ENCODE data around the gene SOX6.
"Not testable (repeated sequence)": the region's sequence is repeated elsewhere in the genome, so short reads cannot be mapped to it uniquely, and the experiment has no call there.

The SOX6 gene

GRCh38 chr11:15942936-15943335 is 413.4 kb downstream of the SOX6 start:
- DNase-seq = no peak

GRCh38 chr11:15942126-15942525 is 414.2 kb downstream of the SOX6 start:
- no peak for DNase-seq

- peak; percentile 57 for DNase-seq
These were observed 415.1 kb downstream of the SOX6 start for GRCh38 chr11:15941206-15941770.

- no peak for DNase-seq
These were observed 415.7 kb downstream of the SOX6 start for GRCh38 chr11:15940462-15941205.

DNA sequence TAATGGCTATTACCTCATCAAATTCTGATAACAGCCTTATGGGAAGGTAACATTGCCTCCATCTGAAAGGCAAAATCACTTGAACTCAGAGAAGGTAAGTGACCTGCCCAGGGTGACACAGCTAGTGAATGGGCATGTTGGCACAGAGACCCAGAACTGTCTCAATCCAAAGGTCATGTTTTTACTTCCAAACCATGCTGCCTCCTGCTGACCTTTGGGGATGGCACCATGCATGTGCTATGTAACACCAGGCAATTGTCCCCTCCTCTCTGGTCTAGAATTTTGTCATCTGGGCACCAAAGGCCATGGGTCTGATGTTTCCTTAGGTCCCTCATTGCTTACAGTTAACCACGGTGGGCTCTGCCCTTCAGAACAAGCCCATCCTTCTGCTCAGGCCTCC is 417.4 kb downstream of the SOX6 start:
- DNase-seq = no peak

- no peak for DNase-seq
These were observed 418.2 kb downstream of the SOX6 start for GRCh38 chr11:15938121-15938611.

DNA sequence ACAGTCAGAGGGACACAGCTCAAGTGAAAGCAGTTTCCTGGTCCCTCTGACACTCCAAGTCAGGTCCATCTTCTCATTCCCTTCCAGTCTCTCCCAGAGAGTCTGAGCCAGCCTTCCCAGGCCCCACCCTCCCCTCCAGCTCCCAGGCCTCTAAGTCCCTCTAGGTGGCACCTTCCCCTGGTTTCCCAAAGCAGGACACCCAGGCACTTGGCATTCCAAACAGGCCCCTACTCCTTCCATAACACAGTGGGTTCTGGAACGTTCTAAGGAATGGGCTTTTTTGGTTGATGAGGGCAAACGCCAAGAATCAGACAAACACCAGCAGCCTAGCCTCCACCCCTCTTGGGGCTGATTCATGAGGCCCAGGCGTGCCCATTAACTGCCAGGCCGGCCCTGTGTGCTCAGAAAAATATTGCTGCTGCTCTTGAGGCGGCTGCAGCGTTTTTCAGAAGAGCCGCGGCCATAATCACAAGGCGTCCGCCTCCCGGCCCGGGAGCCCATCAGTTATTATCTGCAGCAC is 418.7 kb downstream of the SOX6 start:
- no peak for DNase-seq

GRCh38 chr11:15936011-15936410 is 420.3 kb downstream of the SOX6 start:
- DNase-seq = no peak

GRCh38 chr11:15935373-15935772 is 421.0 kb downstream of the SOX6 start:
- no peak for DNase-seq

DNA sequence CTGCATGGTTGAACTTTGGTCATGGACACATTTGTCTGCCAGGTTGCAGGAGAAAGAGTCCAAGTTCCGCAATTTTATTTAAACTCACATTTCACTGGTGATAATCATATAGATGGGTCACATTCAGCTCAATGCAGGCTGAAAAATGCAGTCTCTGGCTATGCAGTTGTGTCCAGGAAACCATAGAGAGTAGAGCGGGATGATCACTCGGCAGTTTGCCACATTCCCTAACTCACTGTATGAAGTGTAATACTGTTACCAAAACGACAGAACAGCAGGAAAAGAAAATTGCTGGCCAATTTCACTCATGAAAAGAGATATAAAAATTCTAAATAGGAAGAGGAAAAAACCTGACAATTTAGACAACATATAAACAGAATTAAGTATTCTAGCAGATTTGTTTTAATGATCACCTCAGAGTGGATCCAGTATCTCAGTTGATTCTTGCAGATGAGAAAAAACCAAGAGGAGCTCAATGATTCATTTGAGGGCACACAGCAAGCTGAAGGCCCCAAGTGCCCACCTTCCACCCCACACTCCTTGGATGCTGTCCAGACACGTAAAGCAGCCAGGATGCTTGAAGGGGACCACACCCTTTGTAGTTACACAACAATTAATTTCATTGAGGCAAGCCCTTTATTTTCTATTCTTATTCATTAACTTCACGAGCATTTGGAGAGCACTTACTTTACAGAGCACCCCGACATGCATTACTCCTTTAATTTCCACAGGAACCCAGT is 422.3 kb downstream of the SOX6 start:
- DNase-seq = no peak

GRCh38 chr11:15932417-15932816 is 423.9 kb downstream of the SOX6 start:
- DNase-seq = no peak

GRCh38 chr11:15931497-15931896 is 424.8 kb downstream of the SOX6 start:
- no peak for DNase-seq

GRCh38 chr11:15930442-15931025 is 425.8 kb downstream of the SOX6 start:
- DNase-seq = no peak

- no peak for DNase-seq
These were observed 426.9 kb downstream of the SOX6 start for GRCh38 chr11:15929371-15929901.

DNA sequence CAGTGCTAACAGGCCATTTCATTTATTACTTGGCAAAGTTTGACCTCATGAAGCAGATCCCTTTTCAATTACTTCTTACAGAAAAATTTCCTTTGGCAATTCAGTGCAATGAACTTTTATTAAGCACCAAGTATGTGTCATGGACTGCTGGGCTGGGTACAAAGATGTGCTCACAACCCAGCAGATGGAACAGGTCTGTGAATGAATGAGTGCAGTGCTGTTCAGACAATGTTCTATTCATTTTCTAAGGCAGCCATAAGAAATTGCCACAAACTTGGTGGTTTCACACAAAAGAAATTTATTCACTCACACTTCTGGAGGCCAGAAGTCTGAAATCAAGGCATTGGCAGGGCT is 428.5 kb downstream of the SOX6 start:
- no peak for DNase-seq

DNA sequence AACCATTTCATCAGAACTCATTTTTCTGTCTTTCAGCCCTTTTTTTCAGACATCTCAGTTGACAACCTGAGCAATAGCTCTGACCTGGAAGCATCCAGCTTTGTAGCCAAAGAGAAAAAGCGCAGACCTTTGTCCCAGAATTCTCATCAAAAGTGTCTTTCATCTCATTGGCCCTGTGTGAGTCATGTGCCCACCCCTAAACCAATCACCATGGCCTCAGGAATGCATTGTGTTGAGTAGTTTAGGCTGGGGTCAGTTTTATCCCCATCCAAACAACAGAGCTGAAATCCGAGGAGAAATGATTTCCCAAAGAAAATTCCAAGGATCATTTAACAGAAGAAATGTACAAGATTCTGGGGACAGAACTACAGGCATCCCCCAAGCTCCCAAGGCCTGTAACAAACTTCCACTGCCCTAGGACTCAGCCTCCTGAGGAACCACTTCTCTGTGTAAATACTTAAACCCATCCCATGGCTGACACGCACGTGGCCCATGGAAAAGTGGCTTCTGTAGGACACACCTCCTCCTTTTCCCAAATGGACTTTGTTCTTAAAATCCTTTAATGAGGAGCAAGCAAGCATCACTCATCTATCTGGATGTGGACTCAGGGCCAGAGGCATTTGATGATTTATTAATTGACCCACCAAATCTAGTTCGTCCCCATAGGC is 429.0 kb downstream of the SOX6 start:
- no peak for DNase-seq

DNA sequence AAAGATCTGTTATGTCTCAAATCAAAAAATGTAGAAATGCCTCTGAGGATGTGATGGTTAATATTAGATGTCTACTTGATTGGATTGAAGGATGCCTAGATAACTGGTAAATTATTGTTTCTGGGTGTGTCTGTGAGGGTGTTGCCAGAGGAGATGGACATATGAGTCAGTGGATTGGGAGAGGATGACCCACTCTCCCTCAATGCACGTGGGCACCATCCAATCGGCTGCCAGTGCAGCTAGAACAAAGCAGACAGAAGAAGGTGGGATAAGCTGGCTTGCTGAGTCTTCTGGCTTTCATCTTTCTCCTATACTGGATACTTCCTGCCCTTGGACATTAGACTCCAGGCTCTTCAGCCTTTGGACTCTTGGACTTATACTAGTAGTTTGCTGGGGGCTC is 430.3 kb downstream of the SOX6 start:
- no peak for DNase-seq

DNA sequence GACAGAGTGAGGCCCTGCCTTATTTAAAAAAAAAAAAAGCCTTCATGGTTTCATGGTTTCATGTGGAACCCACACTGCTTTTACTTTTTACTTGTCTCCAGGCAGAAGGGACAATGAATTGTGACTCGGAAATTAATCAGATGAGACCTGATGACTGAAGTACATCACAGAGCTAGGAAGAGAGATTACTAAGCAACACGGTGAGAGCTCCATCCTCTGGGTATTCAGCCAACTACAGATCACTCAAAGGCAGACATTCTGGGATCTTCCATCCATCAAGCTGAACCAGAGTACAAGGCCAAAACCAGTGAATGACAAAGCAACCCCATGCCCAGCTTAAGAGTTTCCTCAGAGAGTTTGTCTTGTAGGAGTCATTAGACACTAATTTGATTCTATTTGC is 433.2 kb downstream of the SOX6 start:
- no peak for DNase-seq

DNA sequence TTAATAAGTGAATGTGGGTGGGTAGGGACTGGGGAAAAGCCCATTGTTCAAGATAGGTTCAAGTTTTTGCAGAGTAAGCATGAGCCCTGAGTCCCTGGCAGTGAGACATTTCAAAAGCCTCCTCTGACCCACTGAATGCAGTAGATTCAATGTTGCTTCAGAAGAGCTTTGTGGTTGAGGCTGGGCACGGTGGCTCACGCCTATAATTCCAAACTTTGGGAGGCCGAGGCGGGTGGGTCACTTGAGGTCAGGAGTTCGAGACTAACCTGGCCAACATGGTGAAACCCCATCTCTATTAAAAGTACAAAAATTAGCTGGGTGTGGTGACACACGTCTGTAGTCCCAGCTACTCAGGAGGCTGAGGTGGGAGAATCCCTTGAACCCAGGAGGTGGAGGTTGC is 433.6 kb downstream of the SOX6 start:
- not testable (repeated sequence) for DNase-seq

GRCh38 chr11:15920856-15921629 is 435.3 kb downstream of the SOX6 start:
- DNase-seq = no peak

GRCh38 chr11:15918674-15919073 is 437.7 kb downstream of the SOX6 start:
- no peak for DNase-seq

GRCh38 chr11:15918212-15918611 is 438.1 kb downstream of the SOX6 start:
- no peak for DNase-seq
